ENCODE measurements around the gene NAP1L5.

The NAP1L5 gene, protein sequence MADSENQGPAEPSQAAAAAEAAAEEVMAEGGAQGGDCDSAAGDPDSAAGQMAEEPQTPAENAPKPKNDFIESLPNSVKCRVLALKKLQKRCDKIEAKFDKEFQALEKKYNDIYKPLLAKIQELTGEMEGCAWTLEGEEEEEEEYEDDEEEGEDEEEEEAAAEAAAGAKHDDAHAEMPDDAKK

DNA sequence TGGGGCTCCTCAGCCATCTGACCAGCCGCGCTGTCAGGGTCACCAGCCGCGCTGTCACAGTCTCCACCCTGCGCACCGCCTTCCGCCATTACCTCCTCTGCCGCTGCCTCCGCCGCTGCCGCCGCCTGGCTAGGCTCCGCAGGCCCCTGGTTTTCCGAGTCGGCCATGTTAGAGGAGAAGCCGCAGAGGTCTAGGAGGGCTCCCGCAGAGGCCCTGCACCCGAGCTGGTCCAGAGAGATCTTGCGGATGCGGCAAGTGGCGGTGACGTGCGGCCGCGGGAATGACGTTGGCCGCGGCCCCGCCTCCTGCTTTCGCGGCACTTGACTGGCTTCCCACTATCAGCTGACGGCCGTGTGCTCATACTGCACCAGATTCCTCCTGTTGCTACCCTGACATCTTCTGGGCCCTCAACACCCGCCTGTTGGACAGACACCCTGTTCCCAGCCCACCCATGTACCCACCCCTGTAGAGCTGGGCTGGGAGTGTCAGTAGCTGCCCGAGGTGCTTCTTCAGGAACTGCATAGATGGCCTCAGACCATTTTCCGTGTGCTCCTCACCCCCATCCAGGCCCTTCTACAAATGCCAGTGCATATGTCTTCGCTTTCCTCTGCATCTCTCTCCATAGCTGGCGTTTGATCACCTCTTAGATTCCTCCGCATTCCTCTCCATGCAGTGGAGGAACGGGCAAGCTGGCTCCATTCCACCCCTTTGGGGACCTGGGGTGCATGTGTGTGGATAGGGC, at the start of gene NAP1L5:
Gene NAP1L5 (minus strand): TSS at position 242 of the 742 bp plus-strand sequence. CDS start 75 bp downstream, at position 167.
- DNase-seq, result peak; percentile 28

DNA sequence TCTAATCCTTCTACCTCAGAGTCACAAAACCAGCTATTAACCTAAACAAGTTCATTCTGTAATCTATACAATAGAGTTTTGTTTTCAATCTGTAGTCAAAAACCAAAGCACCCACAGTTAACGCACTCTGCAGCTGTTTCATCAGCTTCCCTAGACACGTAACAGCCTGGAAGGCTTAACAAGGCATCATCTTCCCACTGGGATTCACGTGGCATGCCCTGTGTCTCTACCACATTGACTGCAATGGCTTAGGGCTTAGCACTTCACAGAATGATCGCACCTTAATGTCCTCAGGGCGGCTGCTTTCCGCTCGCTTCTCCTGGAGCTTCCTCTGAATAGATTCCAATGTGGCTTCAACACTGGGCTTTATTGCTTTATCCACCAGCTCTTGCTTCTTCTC, 49.7 kb upstream of the NAP1L5 start:
- no peak for DNase-seq

DNA sequence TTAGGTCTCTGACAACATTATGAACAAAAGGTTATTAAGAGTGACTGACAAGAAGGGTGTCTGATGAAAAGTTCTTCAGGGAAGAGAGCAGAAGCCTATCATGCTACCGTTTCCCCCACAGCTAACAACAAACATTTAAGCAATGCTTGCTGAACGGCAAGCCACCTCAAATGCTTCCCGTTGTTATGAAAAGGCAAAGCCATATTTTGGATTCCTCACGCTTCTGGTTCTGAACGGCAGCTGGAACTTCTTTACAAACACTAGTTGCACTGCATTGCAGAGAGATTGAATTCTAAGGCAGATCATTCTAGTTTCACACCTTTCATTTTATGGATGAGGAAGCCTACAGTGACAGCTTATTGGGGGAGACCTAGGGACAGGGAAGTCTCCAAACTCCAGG, 48.6 kb upstream of the NAP1L5 start:
- no peak for DNase-seq

DNA sequence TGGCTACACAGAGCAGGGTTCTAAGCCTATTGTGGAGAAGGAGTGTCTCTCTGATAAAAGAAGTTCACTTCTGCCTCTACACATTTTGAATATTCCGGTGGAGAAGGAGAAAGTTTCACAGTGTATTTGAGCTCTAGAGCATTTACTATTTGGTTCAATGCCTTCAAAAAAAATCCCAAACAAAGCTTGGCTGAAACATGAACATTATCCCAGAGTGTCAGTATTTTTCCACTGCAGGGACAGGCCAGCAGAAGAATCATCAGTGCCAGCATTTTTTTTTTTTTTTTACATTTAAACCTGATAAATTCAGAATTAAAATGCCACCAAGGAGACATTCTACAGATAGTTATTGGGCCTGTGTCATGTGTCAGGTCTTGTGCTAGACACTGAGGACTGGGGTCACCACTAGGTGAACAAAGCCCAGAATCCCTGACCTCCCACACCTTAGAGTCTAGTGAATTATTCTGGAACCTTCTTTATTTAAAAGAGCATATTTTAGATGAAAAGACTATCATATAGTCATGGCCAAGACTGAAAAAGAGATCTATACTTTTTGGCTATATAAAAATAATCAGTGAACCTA, 48.0 kb upstream of the NAP1L5 start:
- no peak for DNase-seq

DNA sequence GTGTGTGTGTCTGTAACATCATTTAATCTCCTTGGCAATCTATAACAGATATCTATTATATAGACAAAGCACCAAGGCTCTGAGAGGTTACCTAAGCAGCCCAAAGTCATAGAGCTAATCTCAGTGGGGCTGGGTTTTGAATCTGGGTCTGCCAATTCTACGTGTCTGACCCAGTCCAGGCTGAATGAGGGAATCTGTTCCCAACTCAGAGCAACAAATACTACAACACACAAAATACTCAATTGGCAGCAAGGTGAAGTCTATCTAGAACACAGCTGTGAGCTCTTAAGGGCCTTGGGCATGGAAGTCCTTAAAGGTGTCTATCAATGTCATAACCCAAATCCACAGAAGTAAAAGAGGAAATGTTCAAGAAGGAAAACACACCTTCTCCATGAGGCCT, 47.5 kb upstream of the NAP1L5 start:
- no peak for DNase-seq

DNA sequence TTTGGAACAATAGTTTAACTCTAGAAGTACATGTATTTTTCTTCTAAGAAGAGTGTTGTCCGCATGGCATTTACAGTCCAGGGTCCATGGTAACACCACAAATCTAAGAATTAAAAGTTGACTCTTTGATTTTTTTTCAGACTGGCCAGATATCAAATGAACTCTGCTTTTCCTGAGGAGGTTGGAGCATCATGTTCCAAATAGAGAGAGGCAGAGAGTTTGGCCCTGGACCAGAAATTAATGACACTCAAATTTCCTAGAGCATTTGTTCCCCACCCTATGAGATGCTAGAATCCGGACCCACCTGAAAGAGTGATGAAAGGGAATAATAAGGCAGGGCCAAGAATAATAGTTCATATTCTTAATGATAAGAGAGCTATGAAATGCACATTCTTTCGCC, 47.0 kb upstream of the NAP1L5 start:
- DNase-seq, result no peak

DNA sequence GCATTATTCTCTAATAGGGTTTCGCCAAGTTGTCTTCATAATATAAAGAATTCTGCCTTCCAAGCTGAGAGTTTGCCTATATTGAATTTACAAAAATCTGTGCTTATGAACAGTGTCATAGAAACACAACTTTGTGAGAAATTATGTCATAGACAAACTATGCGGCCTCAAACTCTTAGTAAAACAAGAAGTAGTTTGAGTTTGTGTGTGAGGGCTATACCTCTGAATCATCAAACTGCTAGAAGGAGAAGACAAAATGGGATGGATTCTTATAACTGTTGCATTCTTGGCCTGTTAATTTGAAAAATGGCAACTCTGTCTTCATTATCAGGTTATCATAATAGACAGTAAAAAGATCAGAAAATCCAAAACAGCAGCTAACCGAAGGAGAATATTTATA, 46.1 kb upstream of the NAP1L5 start:
- no peak for DNase-seq

DNA sequence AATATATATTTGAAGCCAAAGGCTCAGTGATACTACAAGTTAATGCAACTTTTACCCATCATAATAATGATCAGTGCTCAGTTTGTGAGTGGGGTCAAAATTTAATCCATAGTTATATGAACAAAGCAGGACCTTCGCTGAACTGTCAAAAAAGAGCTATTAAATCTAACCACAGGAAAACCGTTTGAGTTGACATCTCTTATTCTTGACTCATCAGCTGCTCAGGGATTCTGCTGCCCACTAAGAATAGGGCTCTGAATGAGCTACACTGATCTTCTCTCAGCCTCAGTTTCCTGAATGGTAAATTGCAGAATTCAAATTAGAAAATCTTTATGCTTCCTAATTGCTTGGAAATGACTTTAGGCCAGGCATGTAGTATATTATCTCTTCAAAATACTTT, 44.9 kb upstream of the NAP1L5 start:
- no peak for DNase-seq

DNA sequence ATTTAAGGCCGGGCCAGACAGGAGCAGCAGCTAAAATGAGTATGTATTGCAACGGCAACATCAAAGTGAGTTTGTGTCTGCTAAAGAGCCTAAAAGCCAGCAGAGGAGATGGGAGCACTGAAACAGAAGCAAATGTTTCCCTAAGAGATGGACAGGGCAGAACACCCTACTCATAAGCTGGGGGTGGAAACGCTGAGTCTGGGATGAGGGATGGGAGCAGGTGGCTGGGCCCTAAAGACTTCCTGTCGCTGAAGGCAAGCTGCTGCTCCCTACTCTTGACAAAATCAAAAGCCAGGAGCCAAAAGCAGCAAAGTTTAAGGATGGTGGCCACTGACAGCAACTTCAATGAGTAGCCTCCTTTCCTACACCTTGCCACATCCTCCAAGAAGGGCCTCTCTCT, 40.6 kb upstream of the NAP1L5 start:
- no peak for DNase-seq

DNA sequence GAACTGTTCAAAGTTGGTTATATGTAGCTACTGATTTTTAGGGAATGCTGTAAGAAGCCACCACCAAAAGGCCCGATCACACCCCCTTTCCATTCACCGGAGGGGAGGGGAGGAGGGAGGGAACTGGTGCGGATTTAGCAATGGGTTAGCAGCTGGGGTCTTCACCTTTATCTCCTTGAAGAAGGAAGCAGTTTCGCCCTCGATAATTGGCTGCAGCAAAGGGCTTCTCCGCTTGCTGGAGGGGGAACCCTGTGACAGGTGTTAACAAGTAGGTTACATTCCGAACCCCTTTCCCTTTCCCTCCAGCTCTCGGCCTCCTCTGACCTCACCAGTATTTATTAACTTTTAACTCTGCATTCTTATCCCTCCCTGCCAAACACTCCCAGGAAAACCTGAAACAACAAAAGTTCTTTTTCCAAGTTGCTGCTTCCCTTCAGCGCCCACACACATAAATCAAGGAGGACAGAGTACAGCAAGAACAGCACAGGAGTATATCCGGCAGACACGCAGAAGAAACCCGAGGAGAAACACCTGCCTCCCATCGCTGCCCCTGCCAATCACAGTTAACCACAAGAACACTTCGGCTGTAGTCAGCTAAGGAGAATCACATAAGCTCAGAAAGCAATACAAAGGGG, 39.8 kb upstream of the NAP1L5 start:
- DNase-seq, result no peak

DNA sequence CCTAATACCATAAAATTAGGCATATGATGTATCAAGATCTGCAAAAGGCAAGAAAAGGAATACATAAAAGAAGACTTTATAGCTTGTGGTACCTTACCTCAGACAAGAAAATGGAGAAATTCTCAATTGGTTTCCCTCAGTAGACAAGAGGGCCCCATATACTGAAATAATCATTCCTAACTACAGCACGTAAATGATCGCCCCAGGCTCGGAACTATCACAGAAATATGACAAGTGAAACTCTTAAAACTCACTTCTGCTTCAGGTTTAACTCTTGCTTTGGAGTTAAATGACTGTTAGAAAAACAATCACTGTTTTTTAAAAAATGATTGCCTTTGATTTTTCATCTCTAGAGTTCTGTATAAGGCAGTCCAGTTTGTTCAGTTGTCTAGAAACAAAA, 38.6 kb upstream of the NAP1L5 start:
- DNase-seq, result no peak

DNA sequence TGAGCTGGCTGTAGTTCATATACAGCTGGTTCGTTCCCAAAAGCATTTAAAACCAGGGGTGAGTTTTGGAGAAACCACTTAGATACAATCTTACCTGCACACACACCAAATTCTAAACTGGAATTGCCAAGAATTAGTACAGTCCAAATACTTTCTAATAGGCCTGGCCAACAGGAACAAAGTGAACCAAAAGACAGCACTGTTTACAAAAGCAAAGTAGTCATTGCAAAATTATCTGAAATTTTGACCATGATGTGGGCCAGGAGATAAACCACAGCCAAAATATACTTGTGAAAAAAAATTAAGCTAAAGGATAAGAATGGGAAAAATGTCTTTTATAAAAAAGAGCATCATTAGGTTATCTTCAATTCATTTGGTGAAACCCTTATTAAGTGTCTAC, 37.9 kb upstream of the NAP1L5 start:
- no peak for DNase-seq

DNA sequence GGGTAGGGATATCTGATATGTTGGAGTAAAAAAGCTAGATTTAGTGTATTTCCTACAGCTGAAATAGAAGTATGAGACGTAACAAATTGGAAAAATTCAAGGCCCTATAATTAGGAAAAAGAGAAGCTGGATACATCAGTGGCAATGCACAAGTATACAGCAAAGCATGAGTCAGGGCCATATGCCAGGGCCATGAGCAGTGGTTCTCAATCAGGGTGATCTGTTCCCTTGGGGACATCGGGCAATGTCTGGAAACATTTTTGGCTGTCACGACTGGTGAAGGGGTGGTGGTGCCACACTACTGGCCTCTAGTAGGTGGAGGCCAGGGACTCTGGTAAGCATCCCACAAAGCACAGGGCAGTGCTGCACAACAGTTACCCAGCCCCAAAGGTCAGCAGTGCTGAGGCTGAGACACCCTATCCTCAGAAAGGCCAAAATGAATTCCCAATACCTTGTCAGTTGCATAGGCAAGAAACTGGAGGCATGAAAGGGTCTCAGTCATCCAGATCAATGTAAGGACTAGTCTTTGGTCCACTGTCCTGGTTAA, 36.8 kb upstream of the NAP1L5 start:
- no peak for DNase-seq

DNA sequence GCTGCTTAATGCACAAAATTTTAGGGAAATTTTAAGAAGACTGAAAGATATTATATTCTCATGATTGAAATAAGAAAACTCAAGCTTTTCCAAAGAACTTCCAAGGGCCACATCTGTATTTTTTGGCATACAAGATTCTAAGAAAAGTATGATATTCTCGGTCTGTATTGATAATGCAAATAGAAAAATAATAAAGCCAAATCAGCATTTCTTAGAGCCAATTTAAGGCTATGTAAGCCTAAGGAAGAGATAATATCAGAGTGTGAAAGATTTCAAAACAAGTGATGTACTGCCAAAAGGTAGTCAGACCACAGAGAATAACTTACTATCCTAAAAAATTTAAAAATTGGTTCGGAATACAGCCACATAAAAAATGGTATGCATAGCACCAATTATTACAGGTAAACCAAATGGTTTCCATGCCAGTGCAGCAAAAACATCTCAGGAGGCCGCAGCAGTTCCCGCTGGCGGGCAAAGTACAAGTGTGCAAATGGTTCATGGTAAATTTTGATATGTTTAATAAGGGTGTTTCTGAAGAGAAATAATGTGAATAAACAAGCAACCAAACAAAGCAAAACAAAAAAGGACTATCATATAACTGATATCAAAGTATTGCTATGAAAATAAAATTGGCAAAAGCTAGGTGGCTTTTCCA, 35.2 kb upstream of the NAP1L5 start:
- DNase-seq, result no peak

DNA sequence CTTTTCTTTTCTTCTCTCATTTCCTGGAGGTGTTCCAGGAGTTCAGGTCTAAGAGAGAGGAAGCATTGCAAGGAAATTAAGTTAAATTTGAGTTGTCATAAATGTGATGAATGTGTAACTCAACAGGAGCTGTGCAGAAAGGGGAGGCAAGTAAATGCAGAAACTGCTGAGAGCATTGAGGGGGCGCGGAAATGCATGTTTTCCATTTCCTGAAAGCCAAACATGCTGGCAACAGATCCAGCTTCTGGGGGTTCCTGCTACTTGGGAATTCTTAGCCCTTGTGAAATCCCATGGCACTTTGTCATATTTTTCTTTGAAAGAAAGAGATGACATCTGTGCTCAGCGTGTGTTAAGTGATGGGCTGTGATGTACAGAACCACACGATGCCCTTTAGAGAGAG, 33.8 kb upstream of the NAP1L5 start:
- no peak for DNase-seq

DNA sequence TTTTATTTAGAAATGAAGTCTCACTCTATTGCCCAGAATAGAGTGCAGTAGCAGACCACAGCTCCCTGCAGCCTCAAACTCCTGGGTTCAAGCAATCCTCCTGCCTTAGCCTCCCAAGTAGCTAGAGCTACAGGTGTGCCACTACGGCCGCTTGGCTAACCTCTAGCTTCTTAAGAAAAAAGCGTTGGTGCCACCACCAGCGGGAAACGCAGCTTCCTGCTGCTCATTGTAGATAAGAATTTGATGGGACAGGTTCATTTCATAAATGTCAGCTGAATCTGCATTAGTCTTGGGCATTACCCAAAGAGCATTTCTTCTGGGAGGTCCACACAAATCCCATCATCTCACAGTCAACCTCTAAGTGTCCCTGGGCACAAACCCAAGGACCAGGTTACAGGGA, 33.2 kb upstream of the NAP1L5 start:
- DNase-seq, result no peak

DNA sequence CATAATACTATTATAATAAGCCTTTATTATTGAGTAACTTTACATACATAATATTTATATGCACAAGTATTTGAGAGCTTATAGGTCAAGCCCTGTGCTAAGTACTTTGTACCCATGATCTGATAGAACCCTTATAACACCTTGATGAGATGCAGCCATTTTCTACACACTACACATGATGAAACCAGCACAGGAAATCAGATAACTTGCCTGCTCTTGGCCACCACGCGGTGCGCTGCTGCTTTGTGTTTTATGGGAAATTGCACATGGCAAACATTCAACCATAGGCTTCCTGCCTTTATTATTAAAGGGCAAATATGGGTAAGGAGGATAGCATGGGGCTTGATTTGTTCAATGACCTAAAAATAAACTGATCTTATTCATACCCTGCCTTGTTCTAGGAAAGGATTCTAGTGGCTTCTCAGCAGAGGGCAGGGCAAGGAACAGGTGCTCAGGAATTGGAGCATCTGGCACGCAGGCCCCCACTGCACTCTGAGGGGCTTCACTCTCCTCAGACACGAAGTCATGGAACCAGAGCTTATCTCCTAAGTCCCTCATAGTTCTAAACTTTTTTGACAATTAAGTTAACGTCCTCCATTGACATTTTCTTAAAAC, 31.6 kb upstream of the NAP1L5 start:
- no peak for DNase-seq

DNA sequence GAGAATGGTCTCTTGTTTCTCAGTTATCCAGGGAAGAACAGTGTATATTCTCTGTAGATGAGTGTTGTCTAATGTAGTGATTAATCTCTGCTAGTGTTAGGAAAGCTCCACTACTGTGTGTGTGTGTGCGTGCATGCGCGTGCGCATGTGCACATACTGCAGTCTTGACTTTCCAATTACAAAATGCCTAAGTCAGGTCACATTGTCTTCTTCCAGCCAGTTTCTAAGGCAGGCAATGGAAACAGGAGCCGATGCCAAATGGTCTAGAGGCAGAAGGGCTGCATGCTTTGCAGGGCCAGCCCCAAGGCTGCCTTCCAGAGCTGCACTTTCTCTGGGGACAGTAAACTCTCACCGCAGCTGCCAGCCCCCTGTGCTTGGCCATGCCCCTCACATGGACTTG, 30.5 kb upstream of the NAP1L5 start:
- no peak for DNase-seq

DNA sequence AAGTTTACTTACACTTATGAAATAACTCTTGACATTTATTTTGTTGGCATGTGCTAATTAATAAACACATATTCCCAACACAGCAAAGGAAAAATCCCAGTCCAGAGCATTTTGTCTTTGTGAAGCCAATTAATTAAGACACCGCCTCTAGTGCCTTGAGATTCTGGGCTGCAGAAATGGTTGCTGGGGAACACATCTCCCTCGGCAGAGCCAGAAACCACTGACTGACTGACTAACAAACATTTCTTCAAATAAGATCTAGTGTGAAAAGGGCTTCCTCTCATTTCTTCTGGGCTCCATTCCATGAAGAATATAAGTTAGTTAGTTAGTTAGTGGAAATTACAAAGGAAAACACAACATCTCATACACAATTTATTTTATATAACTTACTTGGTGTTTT, 28.4 kb upstream of the NAP1L5 start:
- no peak for DNase-seq

DNA sequence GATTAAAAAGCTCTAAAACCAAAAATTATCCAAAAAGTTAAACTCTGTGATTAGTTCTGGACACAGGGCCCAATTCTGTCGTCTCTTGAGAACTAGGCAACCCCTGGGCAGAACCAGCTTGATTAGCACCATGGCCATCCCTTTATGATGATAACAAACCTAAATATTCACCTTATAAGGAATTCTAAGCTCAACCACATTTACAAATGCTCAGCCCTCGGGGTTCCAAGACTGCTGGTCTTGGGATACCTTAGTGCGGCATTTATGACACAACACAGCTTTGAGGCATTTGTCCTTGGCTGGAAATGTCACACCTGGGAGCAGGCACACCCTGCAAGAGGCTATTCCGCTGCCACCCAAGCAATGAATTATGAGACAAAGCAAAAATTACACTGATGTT, 27.5 kb upstream of the NAP1L5 start:
- no peak for DNase-seq

DNA sequence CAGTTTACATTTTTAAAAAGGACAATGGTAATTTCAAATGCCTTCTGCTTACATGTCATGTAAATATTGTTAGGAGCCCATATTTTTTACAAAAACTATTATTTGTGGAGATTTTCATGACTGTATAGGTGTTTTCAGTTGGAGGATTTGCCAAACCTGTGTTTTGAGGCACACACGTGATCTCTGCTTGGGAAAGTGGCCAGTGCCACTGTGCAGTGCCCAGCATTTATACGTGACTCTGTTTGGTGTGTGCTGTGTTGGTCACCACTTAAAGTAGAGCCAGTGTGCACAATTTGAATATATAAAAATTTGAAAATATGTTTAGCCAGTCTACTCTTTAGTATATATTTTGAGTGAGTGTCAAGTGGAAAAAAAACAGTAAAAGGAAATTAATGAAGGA, 26.8 kb upstream of the NAP1L5 start:
- DNase-seq, result no peak

DNA sequence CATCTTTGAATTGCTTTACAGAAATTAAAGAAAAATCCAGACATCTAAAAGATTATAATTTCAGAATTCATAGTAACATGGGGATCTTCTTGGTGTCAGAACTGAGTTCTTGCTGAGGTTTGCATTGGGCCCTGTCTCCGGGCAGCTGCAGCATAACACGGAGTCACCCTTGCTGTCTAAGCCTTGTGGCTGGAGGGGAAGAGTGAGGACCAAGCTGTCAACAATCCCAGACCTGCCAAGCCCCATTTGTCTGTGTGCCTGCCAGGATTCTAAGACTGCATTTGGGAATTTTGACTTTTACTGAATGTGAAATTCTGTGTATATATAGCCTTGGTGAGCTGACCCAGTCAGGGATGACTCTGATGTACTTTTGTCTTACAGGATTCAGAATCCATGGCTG, 25.2 kb upstream of the NAP1L5 start:
- no peak for DNase-seq

DNA sequence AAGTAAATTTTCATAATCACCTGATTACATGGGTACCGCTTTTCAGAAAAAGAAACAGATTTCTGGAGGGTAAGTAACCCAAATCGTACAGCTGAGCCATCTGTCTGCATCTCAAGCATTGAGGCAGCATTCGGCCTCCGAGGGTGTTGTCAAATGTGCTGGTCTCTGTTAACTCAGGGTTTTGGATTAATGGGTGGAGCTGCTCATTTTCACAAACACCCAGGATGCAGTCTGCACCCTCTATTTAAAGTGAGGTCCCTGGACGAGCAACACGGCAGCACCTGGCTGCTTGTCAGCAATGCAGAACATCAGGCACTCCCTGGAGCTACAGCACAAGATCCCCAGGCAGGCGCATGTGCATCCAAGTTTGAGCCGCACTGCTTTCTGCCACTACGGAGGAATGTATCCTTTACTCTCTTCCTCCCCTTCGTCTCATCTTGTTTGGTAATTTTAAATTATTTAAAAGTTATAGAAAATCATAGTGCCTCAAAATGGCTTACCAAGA, 24.7 kb upstream of the NAP1L5 start:
- DNase-seq, result no peak
